HEK293T (cell line): ENCODE results near the gene LETM1.

ENCODE experiments used
- ARNT ChIP-seq: fragments of 450-650 bp; IDR thresholded peaks from 2 replicates; pipeline ENCODE4 v1.6.1; 2017; ENCODE audit warnings: mild to moderate bottlenecking
- ELF4 ChIP-seq: fragments of 450-650 bp; IDR thresholded peaks from 2 replicates; pipeline ENCODE4 v1.6.1; 2017; ENCODE audit warnings: antibody characterized with exemption
- FOXA1 ChIP-seq: fragments of 450-650 bp; IDR thresholded peaks from 2 replicates; pipeline ENCODE4 v1.6.1; 2016; ENCODE audit warnings: mild to moderate bottlenecking
- FOXM1 ChIP-seq: fragments of 450-650 bp; IDR thresholded peaks from 2 replicates; pipeline ENCODE4 v1.6.1; 2017; ENCODE audit warnings: mild to moderate bottlenecking, borderline replicate concordance
- HDGF ChIP-seq: fragments of 450-650 bp; IDR thresholded peaks from 2 replicates; pipeline ENCODE4 v1.6.1; 2017; ENCODE audit warnings: antibody characterized with exemption, borderline replicate concordance
- L3MBTL2 ChIP-seq: fragments of 450-650 bp; conservative IDR thresholded peaks from 2 replicates; pipeline ENCODE4 v1.6.1; 2016; ENCODE audit warnings: mild to moderate bottlenecking
- LEF1 ChIP-seq: fragments of 450-650 bp; IDR thresholded peaks from 2 replicates; pipeline ENCODE4 v1.6.1; 2017; ENCODE audit warnings: mild to moderate bottlenecking, borderline replicate concordance
- NFRKB ChIP-seq: fragments of 450-650 bp; IDR thresholded peaks from 2 replicates; pipeline ENCODE4 v1.6.1; 2016; ENCODE audit warnings: mild to moderate bottlenecking, moderate library complexity
- SP1 ChIP-seq: fragments of 450-650 bp; IDR thresholded peaks from 2 replicates; pipeline ENCODE4 v1.6.1; 2017
- SUZ12 ChIP-seq: fragments of 450-650 bp; IDR thresholded peaks from 2 replicates; pipeline ENCODE4 v1.6.1; 2016; ENCODE audit warnings: mild to moderate bottlenecking
- TARDBP ChIP-seq: fragments of 450-650 bp; IDR thresholded peaks from 2 replicates; pipeline ENCODE4 v1.6.1; 2016
- ZNF384 ChIP-seq: fragments of 450-650 bp; IDR thresholded peaks from 2 replicates; pipeline ENCODE4 v1.6.1; 2016
- TF ChIP-seq, protein P1 (sequence below): fragments of 450-650 bp; IDR thresholded peaks from 2 replicates; pipeline ENCODE4 v1.6.1; 2016

- TF ChIP-seq NFRKB: no peak
- TF ChIP-seq ELF4: no peak
- TF ChIP-seq SUZ12: no peak
- TF ChIP-seq L3MBTL2: no peak
- no peak for TF ChIP-seq ZNF384
- TF ChIP-seq ARNT: no peak
- TF ChIP-seq FOXA1: no peak
- no peak for TF ChIP-seq SP1
- TF ChIP-seq TARDBP: no peak
- TF ChIP-seq FOXM1: no peak
- TF ChIP-seq HDGF: no peak
- no peak for TF ChIP-seq LEF1
- TF ChIP-seq, protein P1, sequence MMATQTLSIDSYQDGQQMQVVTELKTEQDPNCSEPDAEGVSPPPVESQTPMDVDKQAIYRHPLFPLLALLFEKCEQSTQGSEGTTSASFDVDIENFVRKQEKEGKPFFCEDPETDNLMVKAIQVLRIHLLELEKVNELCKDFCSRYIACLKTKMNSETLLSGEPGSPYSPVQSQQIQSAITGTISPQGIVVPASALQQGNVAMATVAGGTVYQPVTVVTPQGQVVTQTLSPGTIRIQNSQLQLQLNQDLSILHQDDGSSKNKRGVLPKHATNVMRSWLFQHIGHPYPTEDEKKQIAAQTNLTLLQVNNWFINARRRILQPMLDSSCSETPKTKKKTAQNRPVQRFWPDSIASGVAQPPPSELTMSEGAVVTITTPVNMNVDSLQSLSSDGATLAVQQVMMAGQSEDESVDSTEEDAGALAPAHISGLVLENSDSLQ: no peak
Observed at GRCh38 chr4:1895971-1896657, 40.2 kb upstream of the LETM1 start.
